Right ventricle myocardium superior (tissue), 1 donor: ENCODE results near the gene IFRD2. TPM values are rescaled to one million over a fixed set of nuclear protein-coding genes. Genes with fewer than 3 reads are reported as not detected.
A peak's percentile ranks its signal among the peaks of the same experiment; 100 is the strongest.
"Not testable (repeated sequence)": the region's sequence is repeated elsewhere in the genome, so short reads cannot be mapped to it uniquely, and the experiment has no call there.

Experiments used
- ATAC-seq: fragments of 200-7000 bp; cut with Tn5 transposase; one replicate; pipeline ENCODE4 v1.9.1; 2020; ENCODE audit warnings: mild to moderate bottlenecking; ENCODE audit not compliant: poor library complexity
- DNase-seq: peaks from one replicate; pipeline ENCODE4 v3.0.0-alpha.2; 2020
- intact Hi-C: fragments of 100-400 bp; cut with DNase I; formaldehyde crosslinking; loops from one replicate; pipeline ENCODE4 v1.11.2; 2022
- total RNA-seq: library from RNA; stranded (reverse); fragmentation: NEBNext Ultra II Directional; extraction: Animal tissue kit (Norgen Biotek cat#: 25700); gene quantifications from one replicate; pipeline ENCODE4 v1.2.1, GENCODE V29; 2021
- donor health status: DM: no; HTN: yes; CAD: no; lungs with severe emphysema.

IFRD2 gene
- total RNA-seq, 1 donor from 2014 or later = 70.1 TPM

DNA sequence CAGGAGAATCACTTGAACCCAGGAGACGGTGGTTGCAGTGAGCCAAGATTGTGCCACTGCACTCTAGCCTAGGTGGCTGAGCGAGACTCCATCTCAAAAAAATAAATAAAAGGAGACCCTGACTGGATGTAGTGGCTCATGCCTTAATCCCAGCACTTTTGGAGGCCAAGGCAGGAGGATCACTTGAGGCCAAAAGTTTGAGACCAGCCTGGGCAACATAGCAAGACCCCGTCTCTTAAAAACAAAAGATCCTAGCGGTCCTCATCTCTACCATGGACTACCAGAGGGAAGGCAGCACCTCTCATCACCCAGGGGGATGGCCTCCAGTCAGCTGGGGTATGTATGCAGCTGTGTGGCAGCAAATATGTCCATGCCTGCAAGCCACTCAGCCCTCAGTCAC lies 30.0 kb downstream of the IFRD2 start:
- DNase-seq, intact Hi-C loops, ATAC-seq: not testable (repeated sequence)

GRCh38 chr3:50261505-50261904 lies 30.7 kb downstream of the IFRD2 start:
- intact Hi-C loops = no loop called here
- DNase-seq = no peak
- ATAC-seq = no peak

DNA sequence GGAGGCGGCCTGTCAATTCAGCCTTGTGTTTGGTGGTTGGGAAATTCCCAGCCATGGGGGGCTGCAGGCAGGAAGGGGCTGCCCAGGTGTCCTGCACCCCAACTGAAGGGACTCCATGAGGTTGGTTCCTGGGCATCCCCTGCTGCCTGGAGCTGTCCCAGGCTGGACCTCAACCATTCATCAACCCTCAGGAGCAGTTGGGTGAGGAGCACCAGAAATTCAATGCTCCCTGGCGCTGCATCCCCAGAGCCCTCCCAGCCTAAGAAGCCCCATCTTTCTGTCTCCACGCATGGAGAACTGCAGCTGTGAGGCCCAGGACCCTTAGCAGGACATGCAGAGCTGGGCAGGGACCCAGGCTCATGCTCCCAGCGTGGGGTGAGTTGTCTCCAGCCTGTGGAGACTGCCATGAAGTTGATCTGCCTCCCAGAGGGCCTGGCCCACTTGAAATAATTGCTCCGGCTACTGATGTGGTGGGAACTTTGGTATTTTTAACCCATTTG lies 31.2 kb downstream of the IFRD2 start:
- DNase-seq = no peak
- intact Hi-C loops = no loop called here
- ATAC-seq = no peak

- intact Hi-C loops = no loop called here
These were observed 31.9 kb downstream of the IFRD2 start for GRCh38 chr3:50260027-50260941.

DNA sequence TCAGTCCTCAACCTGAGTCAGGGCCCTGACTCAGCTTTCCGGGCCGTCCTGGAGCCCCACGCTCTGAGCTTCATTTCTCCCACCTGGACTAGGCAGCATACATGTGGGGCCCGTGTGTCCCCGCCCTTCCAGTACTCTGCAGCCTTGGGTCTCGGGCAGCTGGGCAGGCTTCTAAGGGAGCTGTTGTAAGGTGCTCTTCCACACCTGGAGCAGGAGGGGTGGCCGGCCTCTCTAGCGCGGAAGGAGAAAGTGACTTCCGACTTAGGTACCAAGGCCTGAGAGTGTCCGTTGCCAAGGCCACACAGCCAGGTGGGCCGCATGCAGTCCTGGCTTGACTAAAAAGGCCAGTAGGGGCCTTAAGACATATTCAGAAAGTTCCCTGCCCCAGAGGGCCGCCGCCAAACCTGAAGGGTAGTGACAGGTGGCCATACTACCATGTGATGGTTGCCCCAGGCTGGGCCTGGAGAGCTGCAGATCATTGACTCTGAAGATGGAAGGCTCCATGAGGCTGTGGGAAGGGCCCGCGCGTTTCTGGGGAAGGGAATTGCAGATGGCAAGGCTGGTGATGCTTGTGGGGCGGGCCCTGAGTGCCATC lies 32.7 kb downstream of the IFRD2 start:
- ATAC-seq (no peak), DNase-seq (no peak)

More at GRCh38 chr3:50260027-50260941, 31.9 kb downstream of the IFRD2 start:
- ATAC-seq = peak; percentile 92
- peak; percentile 98 for DNase-seq

GRCh38 chr3:50258979-50259378 lies 33.2 kb downstream of the IFRD2 start:
- ATAC-seq = no peak
- DNase-seq = no peak
- intact Hi-C loops = no loop called here

More for the DNA sequence above, 32.7 kb downstream of the IFRD2 start:
- intact Hi-C loops = no loop called here

- no peak for DNase-seq
- intact Hi-C loops = no loop called here
- no peak for ATAC-seq
These were observed 34.1 kb downstream of the IFRD2 start for GRCh38 chr3:50258029-50258680.

GRCh38 chr3:50256978-50257890 lies 35.0 kb downstream of the IFRD2 start:
- no peak for ATAC-seq
- intact Hi-C loops = no loop called here
- DNase-seq = peak; percentile 75

DNA sequence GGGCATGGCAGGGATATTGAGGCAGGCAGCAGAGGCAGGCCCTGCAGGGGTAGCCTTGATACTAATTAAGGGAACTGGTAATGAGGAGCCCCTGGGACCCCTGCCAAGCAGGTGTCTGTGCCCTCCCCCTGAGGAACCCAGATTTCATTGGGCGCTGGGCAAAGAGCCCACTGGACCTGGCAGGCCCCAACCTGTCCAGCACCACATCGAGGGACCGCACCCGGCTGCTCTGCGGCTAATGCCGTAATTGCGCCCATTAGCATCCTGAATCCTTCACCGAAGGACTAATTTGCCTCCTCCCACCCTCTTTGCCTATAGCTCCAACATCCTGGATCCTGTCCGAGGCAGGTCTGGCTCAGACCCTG lies 37.0 kb downstream of the IFRD2 start:
- intact Hi-C loops = no loop called here
- DNase-seq (no peak), ATAC-seq (no peak)

DNA sequence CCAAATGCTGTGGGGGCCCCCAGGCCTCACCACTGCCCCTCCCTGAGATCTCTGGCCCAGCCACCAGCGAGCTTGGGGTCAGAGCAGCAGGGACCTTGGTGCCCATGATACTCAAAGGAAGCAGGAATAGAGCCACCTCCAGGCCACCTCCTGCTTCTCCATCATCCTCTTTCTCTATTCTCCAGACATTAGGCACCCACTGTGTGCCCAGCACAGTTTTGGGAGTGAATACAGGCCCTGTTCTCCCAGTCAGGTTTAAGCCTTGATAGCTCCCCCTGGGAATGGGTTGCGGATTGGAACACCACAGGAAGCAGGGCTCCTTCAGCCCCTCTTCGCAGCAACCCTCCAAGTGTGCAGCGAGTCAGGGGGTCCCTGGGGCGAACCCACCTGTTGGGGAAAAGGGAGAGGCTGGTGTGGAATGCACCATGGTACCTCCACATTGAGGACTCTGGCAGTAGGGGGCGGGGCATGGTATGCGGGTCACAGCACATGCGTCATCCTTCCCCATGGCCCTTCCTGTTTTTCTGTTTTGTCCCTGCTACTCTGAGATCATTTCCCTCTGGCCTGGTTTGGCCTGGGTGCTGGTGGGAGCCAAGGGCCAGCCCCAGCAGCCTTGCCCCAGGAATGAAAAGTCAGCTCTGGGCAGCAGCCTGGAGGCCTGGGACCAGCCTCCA lies 37.5 kb downstream of the IFRD2 start:
- peak; percentile 53 for ATAC-seq
- intact Hi-C loops = no loop called here

GRCh38 chr3:50251220-50251619 lies 41.0 kb downstream of the IFRD2 start:
- no peak for ATAC-seq

More for the DNA sequence above, 37.5 kb downstream of the IFRD2 start:
- peak; percentile 85 for DNase-seq

GRCh38 chr3:50250514-50250913 lies 41.7 kb downstream of the IFRD2 start:
- DNase-seq = no peak
- no peak for ATAC-seq
- intact Hi-C loops = no loop called here

More at GRCh38 chr3:50251220-50251619, 41.0 kb downstream of the IFRD2 start:
- intact Hi-C loops = no loop called here
- no peak for DNase-seq

DNA sequence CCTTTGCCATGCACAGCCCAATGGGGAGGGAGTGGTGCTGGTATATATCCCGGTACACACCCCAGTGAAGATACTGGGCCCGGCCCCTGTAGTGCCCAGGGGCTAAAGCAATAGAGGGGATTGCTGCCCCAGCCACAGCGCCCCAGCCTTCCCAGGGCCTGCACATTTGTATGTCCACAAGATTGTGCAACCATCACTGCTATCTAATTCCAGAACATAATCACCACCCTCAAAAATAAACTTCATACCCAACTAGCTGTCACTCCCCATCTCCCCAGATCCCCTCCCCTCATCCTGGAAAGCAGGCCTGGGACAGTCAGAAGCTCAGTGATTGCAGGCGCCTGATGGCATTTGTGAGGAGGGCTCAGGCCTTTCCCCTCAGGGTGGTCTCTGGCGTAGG lies 42.8 kb downstream of the IFRD2 start:
- intact Hi-C loops = no loop called here
- DNase-seq (no peak), ATAC-seq (no peak)

DNA sequence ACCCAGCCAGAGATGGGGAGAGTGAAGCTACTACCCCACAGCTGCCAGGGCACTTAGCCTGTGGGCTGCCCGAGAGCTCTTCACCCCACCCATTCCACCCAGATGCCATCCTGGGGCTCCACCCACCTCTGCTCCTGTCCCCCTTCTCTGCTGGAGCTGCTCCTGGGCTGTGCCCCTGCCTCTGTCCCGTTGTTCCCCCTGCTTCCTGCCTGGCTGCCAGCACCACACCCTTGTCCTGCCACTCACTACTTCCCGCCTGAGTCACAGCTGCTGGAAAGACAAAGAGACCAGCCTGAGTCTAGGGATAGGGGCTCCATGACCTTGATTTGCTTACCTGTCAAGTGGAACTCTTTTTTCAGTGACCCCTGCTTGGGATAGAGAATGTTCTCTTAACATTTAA lies 43.8 kb downstream of the IFRD2 start:
- DNase-seq (peak; percentile 74), ATAC-seq (peak; percentile 46)
- intact Hi-C loops = no loop called here

DNA sequence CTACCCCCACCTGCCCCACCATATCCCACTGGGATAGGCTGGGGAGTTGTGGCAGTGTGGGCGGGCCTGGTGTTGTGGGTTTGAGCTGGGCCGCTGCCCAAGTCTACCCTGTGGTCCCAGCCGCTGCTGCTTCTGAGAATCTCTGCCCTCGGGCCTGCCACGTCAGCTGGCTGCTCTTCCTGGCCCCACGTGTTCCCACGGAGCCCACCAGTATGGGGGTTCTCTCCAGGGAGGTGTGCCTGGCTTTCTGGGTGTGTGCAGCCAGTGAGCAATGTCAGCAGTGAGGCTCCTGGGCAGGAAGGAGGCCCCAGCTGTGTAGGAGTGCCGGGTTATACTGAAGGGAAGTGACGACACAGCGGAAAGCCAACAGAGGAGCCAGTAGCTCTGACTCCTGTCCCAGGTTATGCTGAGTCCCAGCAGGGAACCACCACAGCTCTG lies 45.7 kb downstream of the IFRD2 start:
- DNase-seq = peak; percentile 73
- intact Hi-C loops = no loop called here
- ATAC-seq = peak; percentile 9

GRCh38 chr3:50245831-50246516 lies 46.3 kb downstream of the IFRD2 start:
- DNase-seq = peak; percentile 95
- peak; percentile 81 for ATAC-seq
- intact Hi-C loops = no loop called here

GRCh38 chr3:50245251-50245745 lies 46.9 kb downstream of the IFRD2 start:
- intact Hi-C loops = no loop called here
- DNase-seq (no peak), ATAC-seq (no peak)
